ENCODE results near the gene CLEC2L.

Gene CLEC2L

DNA sequence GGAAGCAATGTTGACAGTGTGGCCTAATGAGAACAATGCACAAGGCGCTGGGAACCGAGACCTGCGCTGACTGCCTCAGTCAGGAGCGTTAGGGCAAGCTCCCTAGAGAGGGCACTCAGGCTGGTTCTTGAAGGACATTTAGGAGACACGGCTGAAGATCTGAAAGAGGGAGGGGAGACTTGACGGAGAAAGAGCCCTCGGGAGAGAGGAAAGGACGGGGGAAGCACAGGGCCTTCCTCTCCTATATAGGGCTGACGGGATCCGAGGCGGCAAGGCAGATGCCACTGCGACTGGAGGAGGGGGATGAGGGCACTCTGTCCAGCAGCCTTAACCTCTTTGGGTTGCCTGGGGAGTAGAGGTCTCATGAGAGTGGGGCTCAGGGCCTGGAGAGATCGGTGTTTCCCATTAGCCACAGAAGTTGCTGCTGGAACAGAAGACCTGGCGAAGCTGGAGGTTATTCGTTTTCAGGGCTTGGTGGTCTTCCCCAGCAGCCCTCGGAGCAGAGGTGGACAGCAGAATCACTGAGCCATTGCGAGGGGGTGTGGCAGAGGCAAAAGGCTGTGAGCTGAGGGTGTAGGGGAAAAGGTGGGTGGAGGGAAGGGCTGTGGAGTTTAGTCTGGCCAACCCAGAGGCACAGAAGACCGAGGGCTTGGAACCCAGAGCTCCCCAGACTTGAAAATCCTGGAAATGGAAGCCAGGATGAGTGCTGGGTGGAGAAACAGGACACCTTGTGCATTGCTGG lies 36.0 kb downstream of the CLEC2L start:
- no peak for DNase-seq

GRCh38 chr7:139560199-139560598 lies 36.7 kb downstream of the CLEC2L start:
- DNase-seq = no peak

DNA sequence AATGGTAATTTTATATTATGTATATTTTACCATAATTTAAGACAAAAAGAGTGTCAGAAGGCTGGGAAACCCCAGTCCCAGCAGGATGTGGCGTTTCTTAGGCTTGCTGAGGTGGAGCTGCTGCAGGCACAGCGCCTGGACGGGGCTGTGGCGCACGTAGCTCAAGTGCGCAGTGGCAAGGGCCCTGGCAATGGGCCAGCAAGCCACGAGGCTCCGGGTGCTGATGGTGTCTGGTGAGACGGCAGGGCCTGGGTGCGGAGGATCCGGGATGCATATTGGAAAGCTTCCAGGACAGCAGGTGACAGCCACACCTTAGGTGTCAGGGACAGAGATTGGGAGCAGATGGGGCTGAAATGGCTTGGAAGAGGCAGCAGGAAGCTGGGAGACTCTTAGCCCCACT lies 37.2 kb downstream of the CLEC2L start:
- DNase-seq = no peak

- DNase-seq = no peak
These were observed 39.0 kb downstream of the CLEC2L start for GRCh38 chr7:139562491-139562890.

GRCh38 chr7:139562961-139563565 lies 39.6 kb downstream of the CLEC2L start:
- no peak for DNase-seq

GRCh38 chr7:139563856-139564255 lies 40.4 kb downstream of the CLEC2L start:
- DNase-seq = no peak

DNA sequence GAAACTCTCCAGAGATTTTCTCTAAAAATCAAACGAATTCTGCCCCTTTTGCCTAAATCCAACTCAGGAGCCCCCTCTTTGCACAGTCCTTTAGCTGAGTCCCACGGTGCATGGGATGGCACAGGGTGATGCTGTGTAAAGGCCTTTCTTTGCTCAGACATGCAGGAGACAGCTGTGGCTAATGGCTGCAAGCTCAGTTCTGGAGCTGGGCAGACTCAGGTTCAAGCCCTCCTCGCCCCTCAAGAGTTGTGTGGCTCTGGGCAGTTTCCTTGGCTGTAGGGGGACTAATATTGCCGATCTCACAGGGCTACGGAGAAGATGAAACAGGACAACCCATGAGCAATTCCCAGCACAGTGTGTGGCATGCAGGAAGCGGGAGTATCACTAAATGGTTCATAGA lies 42.6 kb downstream of the CLEC2L start:
- no peak for DNase-seq

DNA sequence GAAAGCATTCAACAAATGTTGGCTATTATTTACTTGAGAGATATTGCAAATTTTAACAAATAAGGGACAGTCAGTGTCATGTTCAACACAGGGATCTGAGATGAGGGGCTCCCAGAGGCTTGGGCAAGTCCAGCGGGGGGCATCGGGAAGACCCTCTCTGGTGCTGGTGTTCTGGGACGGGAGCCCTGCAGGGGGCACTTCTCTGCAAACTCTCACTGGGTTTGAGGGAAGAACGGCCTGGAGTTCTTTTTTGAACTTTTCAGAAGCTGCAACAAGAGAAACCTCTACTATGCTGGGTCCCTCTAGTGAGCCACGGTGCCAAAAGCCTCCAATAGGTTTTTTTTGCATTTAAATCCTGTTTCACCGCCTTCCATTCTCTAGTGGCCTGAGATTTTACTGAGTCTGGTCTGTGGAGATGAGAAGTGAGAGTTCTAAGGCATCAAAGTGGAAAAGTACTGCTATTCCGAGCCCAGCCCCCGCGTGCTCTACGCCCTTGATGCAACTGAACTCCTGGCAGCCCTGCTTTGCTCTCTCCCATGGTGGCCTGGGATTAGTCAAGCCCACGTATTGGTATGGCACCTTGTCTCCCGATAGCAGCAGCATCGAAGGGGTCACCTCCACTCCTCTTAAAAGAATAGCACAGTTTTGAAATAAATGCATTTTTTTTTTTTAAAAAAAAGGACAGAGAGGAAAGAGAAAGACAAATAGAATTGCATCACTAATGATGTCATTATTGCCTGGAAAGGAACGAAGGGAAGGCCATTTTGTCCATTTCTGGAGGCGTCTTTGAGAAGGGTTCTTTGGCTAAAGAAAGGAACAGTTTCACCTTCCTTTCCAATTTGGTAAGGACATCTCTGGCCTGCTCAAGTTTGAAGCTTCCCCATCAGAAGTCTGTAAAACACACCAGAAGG lies 43.5 kb downstream of the CLEC2L start:
- no peak for DNase-seq

DNA sequence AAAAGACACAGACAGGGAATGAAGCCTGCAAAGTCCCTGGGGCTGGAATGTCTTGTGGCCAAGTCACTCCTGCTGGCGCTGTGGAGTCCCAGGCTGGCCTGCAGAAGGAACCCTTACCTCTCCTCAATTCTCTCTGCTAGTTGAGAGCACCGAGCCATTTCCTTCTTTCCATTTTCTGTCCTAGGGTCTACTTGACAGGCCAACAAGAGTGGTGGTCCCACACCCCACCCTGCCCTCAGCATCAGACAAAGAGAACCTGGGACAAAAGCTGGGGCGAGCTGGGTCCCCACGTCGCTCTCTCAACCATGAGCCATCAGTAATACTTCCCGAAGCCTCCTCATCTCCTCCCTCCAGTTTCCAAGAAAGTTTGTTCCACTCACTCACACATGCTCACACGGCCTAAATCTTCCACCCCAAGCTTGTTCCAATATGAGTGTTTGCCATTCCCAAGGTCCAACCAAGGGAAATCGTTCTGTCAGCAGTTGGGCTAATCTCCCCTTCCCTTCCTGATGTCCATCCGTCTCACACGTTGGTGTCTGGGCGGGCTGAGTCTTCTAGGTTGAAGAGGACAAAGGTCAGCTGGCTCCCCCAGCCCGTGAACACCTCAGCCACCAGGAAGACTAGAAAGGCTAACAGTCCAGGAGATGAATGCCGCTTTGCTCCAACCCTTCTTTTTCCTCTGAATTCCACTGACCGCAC lies 44.3 kb downstream of the CLEC2L start:
- no peak for DNase-seq

- DNase-seq = no peak
These were observed 44.8 kb downstream of the CLEC2L start for GRCh38 chr7:139568346-139568675.

DNA sequence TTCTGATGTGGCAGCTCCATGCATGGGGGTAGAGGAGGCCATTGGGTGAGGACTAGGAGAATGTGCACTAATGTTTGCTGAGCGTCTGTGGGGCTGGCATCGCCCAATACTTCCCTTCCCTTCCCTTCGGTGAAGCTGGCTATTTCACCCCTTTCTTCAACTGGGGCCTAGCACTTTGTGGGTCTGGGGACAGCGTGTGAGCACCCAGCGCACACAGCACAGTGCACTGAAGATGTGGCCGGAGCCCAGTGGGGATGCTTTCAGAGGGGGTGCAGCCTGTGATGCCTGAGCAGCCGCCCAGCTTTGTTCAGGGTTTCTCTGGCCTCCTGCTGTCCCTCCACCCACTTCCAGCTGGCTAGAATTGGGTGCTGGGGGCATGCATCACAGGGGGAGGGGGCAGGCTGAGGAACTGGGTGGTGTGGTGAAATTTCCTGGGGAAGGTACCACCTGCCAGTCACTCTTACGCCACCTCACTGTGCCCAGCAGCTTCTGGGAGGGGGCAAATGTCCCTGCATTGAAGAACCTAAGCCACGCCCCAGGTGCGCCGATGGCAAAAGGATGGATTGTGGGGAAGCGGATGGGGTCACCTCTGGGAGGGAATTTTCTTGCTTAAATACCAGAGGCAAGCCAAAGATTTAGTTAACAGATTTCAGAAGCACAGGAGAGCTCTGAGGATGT lies 45.5 kb downstream of the CLEC2L start:
- DNase-seq = no peak

DNA sequence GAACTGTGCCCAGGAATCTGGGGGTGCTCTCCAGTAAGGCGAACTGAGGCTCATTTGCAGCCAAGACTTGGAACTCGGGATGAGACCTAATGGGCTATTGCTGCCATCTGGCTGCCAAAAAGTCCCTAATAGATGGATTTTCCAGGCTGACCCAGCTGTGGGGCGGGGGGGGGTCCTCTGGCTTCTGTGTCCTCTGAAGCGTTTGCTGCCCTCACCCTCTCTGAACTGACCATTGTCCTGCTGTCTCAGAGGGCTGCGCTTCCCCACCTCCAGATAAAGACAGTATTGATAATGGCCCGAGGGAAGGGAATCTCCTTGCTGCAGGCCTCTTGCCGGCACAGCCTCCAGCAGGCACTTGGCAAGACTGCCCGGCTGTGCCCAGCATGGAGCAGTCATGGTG lies 46.6 kb downstream of the CLEC2L start:
- no peak for DNase-seq

- no peak for DNase-seq
These were observed 47.1 kb downstream of the CLEC2L start for GRCh38 chr7:139570626-139571025.

- no peak for DNase-seq
These were observed 47.7 kb downstream of the CLEC2L start for GRCh38 chr7:139571190-139571589.

DNA sequence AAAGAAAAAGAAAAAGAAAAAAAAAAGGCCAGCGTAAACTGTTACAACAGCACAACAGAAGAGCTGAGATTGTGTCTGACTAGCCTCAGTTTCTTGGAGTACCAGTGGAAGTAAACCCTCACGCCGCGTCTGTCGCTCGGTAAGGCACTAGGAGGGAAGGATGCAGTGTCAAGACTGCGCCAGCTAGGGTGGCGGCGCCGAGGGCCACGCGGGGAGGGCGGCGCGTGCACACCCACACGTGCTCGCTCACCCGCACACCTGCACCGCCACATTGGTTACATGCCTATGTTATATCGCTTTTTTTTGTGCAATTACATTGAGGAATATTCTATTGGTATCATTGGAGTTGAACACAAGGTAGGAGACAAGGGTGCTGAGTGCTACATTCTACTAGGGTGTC lies 48.2 kb downstream of the CLEC2L start:
- no peak for DNase-seq

- no peak for DNase-seq
These were observed 48.6 kb downstream of the CLEC2L start for GRCh38 chr7:139572071-139572470.

DNA sequence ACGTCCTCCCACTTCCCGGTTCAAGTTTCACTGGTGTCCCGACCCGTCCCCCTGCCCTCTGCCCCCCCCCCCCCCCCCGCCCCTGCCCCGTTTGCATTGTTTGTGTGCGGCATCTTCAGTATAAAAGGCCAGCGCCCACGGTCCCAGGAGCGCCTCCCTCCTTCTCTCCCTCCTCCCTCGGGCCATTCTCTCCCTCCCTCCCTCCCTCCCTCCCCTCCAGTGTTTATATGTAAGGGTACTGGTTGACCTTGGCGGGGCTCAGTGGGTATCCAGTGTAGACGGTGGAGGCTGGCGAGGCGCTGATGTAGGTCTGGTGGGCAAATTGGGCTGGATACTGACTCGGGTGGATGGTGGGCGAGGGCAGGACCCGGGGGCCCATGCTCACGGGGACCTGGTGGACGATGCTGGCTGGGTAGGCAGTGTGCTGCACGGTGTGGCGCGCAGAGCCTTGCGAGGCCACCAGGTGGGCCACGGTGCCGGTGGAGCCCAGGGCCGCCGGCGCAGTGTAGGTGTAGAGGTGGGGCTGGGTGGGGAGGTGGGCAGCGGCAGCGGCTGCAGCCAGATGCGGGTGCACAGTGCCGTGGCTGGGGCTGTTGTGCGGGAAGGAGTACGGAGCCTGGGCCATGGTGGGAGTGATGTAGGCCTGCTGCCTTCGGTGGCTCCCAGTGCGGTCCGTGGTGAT lies 49.4 kb downstream of the CLEC2L start:
- DNase-seq = no peak

- no peak for DNase-seq
These were observed 50.4 kb downstream of the CLEC2L start for GRCh38 chr7:139573871-139574270.

- no peak for DNase-seq
These were observed 51.3 kb downstream of the CLEC2L start for GRCh38 chr7:139574618-139575337.

DNA sequence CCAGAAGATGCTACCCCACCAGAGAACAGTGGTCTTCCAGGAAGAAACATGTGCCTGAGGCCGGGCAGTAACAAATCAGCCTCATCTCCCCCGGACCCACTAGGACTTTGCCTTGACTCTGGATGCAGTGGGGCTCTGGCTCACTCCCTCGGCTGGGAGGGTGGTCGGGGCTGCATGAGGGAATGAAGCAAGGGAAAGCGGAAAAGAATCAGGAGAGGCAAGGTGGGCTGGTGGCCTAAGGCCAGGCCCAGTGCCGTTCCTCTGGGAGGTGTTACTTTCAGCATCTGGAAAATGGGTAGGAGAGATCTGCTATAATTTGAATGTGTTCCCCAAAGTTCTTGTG lies 51.8 kb downstream of the CLEC2L start:
- no peak for DNase-seq

DNA sequence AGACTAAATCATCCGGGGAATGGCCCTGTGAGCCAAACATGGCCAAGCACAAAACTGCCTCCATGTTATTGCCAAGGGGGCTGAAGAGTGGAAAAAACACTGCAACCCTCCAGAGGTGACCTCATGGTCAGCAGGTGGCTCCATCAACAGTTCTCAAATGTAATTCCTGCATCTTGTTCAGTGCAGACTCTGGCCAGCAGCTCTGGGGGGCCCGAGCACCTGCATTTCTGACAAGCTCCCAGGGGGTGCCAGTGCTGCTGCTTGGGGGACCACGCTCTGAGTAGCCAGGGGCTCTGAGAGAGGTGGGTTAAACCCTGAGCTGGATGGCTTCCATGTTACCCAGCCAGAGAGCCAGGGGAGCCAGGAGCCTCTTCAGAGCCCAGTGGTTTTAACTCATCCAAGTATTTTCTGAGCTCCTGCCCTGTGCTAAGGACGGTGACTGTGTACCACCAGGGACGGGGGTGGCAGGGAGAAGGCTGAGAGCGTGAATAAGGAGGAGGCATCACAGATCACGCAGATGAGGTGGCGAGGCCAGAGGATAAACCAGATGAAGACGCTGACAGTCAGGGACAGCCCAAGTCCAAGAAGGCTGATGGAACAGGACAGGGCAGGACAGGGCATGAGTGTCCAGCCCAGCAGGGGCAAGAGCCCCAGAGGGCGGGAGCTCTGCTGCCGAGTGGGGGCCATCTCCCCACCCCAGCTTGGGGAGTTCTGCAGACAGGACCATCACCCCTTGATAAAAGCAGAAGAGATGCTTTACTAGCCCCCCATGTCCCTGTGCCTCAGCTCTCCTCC lies 52.9 kb downstream of the CLEC2L start:
- DNase-seq = no peak
